GM18519 (cell line): ENCODE results near the gene PET100.

Experiments
- ATAC-seq: cut with Tn5 transposase; IDR thresholded peaks from one replicate; pipeline ENCODE4 v1.9.1; 2021; ENCODE audit warnings: mild to moderate bottlenecking, moderate library complexity; ENCODE audit not compliant: unreplicated experiment, low FRiP score

Gene PET100

DNA sequence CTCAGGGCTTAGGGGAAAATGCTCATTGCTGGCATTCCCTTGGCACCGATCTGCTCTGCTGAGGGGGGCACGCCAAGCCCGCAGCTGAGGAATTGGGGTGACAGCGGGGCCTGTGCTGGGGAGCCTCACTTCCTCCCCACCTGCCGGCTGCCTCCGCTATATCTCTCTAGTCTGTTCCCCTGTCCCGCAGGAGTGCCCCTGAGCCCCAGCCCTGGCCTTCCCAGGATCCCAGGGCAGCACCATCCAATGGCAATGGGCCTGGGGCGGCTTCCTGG, 16.8 kb downstream of the PET100 start:
- ATAC-seq: no peak

DNA sequence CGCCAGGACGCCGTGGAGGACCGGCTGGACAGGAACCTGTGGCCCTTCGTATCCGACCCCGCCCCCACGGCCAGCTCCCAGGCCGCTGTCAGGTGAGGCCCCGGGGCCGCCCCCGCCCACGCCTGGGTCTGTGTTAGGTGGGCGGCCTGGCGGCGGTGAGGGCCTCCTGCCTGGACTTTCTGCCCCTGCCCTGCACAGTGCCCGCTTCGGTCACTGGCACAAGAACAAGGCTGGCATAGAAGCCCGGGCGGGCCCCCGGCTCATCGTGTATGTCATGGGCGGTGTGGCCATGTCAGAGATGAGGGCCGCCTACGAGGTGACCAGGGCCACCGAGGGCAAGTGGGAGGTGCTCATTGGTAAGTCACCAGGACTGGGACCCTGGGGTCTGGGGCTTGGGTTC, 17.6 kb downstream of the PET100 start:
- no peak for ATAC-seq

DNA sequence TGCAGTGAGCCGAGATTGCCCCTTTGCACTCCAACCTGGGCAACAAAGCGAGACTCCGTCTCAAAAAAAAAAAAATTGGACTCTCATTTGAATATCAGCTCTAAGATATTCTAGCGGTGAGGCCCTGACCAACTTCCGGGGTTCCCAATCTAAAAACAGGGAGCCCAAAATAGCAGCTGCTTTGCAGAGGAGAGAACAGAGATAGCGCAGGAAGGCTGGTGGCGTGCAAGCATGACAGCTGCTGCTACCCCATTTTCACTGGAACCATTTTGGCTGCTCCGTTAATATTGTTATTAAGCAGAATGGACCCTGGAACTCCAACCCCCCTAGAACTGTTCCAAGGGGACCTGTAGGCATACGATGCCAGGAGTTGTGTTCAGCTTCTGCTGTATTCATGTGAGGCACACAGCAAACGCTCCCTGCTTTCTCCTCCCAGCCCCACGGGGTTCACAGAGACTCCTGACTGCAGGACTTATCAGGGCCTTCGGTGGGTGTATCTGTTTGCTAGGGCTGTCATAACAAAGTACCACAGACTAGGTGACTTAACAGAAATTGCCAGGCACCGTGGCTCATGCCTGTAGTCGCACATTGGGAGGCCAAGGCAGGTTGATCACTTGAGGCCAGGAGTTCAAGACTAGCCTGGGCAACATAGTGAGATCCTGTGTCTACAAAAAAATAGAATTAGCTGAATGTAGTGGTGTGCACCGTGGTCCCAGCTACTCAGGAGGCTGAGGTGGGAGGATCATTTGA, 18.8 kb downstream of the PET100 start:
- no peak for ATAC-seq

- ATAC-seq: no peak
These were observed 20.6 kb downstream of the PET100 start for GRCh38 chr19:7650148-7650547.

GRCh38 chr19:7652061-7652641, 22.6 kb downstream of the PET100 start:
- no peak for ATAC-seq

- ATAC-seq: no peak
These were observed 24.8 kb downstream of the PET100 start for GRCh38 chr19:7654401-7654800.

- ATAC-seq: no peak
These were observed 26.0 kb downstream of the PET100 start for GRCh38 chr19:7655581-7655980.

DNA sequence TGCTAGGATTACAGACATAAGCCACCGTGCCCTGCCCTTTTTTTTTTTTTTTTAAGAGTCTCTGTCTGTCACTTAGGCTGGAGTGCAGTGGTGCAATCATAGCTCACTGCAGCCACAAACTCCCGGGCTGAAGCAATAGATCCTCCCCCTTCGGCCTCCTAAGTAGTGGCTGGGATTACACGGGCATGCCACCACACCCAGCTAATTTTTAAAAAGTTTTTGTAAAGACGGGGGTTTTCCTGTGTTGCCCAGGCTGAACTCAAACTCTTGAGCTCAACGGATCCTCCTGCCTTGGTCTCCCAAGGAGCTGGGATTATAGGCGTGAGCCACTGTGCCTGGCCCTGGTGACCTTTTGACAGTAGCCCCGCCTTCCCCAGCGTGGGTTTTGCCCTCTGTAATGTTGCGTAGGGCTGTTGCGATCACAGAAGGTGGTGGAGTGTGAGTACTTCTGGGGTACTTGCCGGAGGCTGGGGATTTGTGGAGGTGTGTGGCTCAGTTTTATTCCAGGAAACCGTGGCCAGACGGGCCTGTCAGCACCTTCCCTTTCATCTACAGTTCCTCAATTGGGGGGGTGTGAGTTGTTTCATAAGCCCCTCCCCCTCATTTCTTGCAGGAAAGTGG, 27.6 kb downstream of the PET100 start:
- no peak for ATAC-seq

GRCh38 chr19:7658219-7658686, 28.7 kb downstream of the PET100 start:
- ATAC-seq: peak; percentile 67

GRCh38 chr19:7661744-7662538, 32.3 kb downstream of the PET100 start:
- no peak for ATAC-seq

GRCh38 chr19:7662657-7663056, 33.1 kb downstream of the PET100 start:
- no peak for ATAC-seq

- ATAC-seq: no peak
These were observed 34.1 kb downstream of the PET100 start for GRCh38 chr19:7663706-7664105.

DNA sequence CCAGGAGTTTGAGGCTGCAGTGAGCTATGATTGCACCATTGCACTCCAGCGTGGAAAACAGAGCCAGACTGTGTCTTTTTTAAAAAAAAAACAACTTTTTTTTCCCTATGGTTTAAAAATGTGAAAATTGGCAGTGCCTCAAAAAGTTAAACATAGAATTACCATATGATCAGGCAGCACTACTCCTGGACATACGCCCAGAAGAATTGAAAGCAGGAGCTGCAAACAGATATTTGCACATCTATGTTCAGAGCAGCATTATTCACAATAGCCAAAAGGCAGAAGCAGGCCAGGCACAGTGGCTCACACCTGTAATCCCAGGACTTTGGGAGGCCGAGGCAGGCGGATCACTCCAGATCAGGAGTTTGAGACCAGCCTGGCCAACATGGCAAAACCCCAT, 35.5 kb downstream of the PET100 start:
- ATAC-seq: no peak

DNA sequence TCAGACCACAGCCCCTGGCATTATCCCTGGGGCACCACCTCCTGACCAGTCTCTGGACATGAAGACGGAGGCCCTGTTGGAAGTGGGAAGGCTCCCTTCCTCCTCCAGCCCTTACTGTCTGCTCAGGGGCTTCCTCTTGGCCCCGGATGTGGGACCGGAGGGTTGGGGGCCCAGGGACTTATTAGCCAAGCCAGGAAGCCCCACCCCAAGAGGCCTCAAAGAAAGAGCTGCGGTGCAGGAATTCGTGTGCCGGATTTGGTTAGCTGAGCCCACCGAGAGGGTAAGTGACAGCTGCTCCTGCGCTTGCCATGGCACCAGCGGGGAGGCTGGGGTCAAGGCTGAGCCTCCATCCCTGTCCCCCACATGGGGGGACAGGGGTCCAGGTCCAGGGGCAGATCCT, 39.2 kb downstream of the PET100 start, which contains the start of gene RETN:
Gene RETN, plus strand, starts transcription at position 208 of the 400 bp plus-strand sequence. CDS start 278 bp downstream, outside the sequence.
- ATAC-seq: no peak

DNA sequence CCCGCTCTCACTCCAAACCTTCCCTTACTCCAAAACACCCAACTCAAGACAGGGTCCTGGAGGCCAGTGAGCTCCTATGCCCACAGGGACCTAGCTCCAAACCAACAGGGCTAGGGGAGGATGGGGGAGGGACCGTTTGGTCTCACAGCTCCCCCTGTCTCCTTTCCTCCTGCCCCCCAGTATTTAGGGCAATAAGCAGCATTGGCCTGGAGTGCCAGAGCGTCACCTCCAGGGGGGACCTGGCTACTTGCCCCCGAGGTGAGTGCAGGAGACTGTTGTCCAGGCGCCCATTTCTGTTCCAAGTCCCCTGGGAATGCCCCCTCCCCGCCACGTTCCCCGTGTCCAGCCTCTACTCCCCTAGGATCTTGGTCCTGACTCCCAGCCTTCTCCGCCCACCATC, 40.0 kb downstream of the PET100 start:
- ATAC-seq: no peak

GRCh38 chr19:7670150-7670783, 40.7 kb downstream of the PET100 start:
- no peak for ATAC-seq

- no peak for ATAC-seq
These were observed 41.2 kb downstream of the PET100 start for GRCh38 chr19:7670790-7671189.

GRCh38 chr19:7672522-7672921, 42.9 kb downstream of the PET100 start:
- ATAC-seq: no peak

GRCh38 chr19:7674010-7675005, 44.7 kb downstream of the PET100 start:
- ATAC-seq: no peak
